ENCODE measurements around the gene FCHSD2. TPM values are rescaled to one million over a fixed set of nuclear protein-coding genes. Genes with fewer than 3 reads are reported as not detected.

Gene FCHSD2
- total and polyA plus RNA-seq, 2 of the 8 experiments (the other 6 are each of a cell fraction or from before 2014, with no cell fraction given) = 4.1 to 7.8 TPM

DNA sequence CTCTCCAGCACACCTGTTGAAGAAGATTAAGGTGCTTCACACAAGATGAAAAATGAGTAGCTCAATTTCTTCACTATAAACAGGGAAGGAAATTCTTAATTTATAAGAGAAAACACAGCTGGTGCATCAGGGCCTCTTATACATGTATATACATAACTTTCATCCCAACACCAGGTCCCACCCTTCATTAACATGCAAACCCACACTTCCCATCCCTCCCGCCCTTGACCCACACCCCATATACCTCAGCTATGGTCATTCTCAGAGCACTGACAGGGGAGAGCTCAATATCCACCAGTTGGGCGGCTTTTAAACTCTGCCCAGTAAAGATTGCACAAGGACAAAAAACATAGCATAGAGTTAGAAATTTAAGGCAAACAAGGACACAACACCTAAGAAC, 242.1 kb downstream of the FCHSD2 start (continued):
- TF ChIP-seq CHD7 (IDR thresholded peaks at IDR 0.05; ENCODE audit: insufficient replicate concordance, low read length) (no peak), EGR1 (IDR thresholded peaks at IDR 0.05; ENCODE audit: borderline replicate concordance, low read depth, low read length) (no peak), MAFK (IDR thresholded peaks at IDR 0.05; ENCODE audit: low read depth, low read length) (no peak), CREB1 (IDR thresholded peaks at IDR 0.05) (no peak), GTF2F1 (IDR thresholded peaks at IDR 0.05; ENCODE audit: borderline replicate concordance, low read depth, low read length) (no peak), TCF12 (IDR thresholded peaks at IDR 0.05; ENCODE audit: low read depth, low read length) (no peak), KDM4A (IDR thresholded peaks at IDR 0.05; ENCODE audit: low read depth, low read length, severe bottlenecking) (no peak), E2F6 (IDR thresholded peaks at IDR 0.05) (no peak), CEBPB (IDR thresholded peaks at IDR 0.05; ENCODE audit: low read depth, low read length) (no peak), USF2 (IDR thresholded peaks at IDR 0.05; ENCODE audit: low read length) (no peak), YY1 (IDR thresholded peaks at IDR 0.05; ENCODE audit: low read depth, low read length) (no peak)
